GM13977 (cell line): ENCODE measurements around the gene PRDM1.

Experiments used
- DNase-seq: peaks from one replicate; pipeline ENCODE4 v3.0.0; 2012; ENCODE audit warnings: low spot score
- in situ Hi-C: fragments of 300-500 bp; cut with MboI; formaldehyde crosslinking; loops from one replicate; pipeline ENCODE4 v1.12.0; 2022; ENCODE audit warnings: low sequenced_read_pairs, low pct_unique_long_range_greater_than_20kb, mixed read lengths, inconsistent platforms; ENCODE audit not compliant: unreplicated experiment
- TF ChIP-seq, protein P1 (sequence below): IDR thresholded peaks from 2 replicates; pipeline ENCODE4 v1.5.1; 2012; ENCODE audit warnings: mild to moderate bottlenecking, control low read depth; ENCODE audit not compliant: insufficient read depth; ENCODE audit errors: extremely low read depth, missing control alignments

The PRDM1 gene

DNA sequence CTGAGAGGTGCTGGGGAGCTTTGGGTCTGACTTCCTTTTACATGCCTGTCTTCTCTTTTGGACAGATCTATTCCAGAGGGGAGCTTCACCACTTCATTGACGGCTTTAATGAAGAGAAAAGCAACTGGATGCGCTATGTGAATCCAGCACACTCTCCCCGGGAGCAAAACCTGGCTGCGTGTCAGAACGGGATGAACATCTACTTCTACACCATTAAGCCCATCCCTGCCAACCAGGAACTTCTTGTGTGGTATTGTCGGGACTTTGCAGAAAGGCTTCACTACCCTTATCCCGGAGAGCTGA is 13.1 kb downstream of the PRDM1 start:
- in situ Hi-C loops = loop anchor here (10.0 to 25.0 kb wide), 4 partner anchors 86 to 612 kb away; no protein-coding TSS in a partner anchor
- TF ChIP-seq, protein P1, sequence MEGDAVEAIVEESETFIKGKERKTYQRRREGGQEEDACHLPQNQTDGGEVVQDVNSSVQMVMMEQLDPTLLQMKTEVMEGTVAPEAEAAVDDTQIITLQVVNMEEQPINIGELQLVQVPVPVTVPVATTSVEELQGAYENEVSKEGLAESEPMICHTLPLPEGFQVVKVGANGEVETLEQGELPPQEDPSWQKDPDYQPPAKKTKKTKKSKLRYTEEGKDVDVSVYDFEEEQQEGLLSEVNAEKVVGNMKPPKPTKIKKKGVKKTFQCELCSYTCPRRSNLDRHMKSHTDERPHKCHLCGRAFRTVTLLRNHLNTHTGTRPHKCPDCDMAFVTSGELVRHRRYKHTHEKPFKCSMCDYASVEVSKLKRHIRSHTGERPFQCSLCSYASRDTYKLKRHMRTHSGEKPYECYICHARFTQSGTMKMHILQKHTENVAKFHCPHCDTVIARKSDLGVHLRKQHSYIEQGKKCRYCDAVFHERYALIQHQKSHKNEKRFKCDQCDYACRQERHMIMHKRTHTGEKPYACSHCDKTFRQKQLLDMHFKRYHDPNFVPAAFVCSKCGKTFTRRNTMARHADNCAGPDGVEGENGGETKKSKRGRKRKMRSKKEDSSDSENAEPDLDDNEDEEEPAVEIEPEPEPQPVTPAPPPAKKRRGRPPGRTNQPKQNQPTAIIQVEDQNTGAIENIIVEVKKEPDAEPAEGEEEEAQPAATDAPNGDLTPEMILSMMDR = no peak
- no peak for DNase-seq

GRCh38 chr6:106100755-106101154 is 14.6 kb downstream of the PRDM1 start:
- TF ChIP-seq, protein P1 = no peak
- in situ Hi-C loops = no loop called here
- DNase-seq = no peak

GRCh38 chr6:106101466-106101865 is 15.3 kb downstream of the PRDM1 start:
- in situ Hi-C loops = no loop called here
- TF ChIP-seq, protein P1 = no peak
- no peak for DNase-seq

GRCh38 chr6:106102034-106102433 is 15.9 kb downstream of the PRDM1 start:
- in situ Hi-C loops = no loop called here
- TF ChIP-seq, protein P1 = no peak
- peak; percentile 79 for DNase-seq

- TF ChIP-seq, protein P1 = no peak
- no peak for DNase-seq
- in situ Hi-C loops = no loop called here
These were observed 17.0 kb downstream of the PRDM1 start for GRCh38 chr6:106102967-106103727.

- peak; percentile 41 for DNase-seq
- in situ Hi-C loops = no loop called here
- TF ChIP-seq, protein P1 = no peak
These were observed 17.6 kb downstream of the PRDM1 start for GRCh38 chr6:106103728-106104109.

- in situ Hi-C loops = no loop called here
- TF ChIP-seq, protein P1 = no peak
- DNase-seq = no peak
These were observed 18.3 kb downstream of the PRDM1 start for GRCh38 chr6:106104476-106104875.
